MCF 10A (cell line): ENCODE data around the gene SETBP1. TPM values are rescaled to one million over a fixed set of nuclear protein-coding genes. Genes with fewer than 3 reads are reported as not detected.

Source experiments
- BruUV-seq: library from RNA; stranded (reverse); fragments of 400-500 nt; replicated peaks from 2 replicates; lab custom pipeline; 2021; lab: Mats Ljungman, UMichigan
- CTCF ChIA-PET: fragments of 300-600 bp; sonication (Branson Sonifier 250); formaldehyde crosslinking; extraction: SDS; loops from one replicate; lab custom pipeline; 2021; ENCODE audit warnings: antibody characterized with exemption, inconsistent platforms; lab: Yijun Ruan, JAX
- POLR2A ChIA-PET: fragments of 300-600, 350-650 bp; sonication (Branson Sonifier 250); formaldehyde crosslinking; extraction: SDS; loops from one replicate; lab custom pipeline; 2020; ENCODE audit warnings: antibody characterized with exemption, inconsistent platforms; lab: Yijun Ruan, JAX
- DNase-seq: peaks from one replicate; pipeline ENCODE4 v3.0.0-alpha.2; 2018; ENCODE audit not compliant: unreplicated experiment
- H3K27ac Mint-ChIP-seq: one replicate; pipeline ENCODE4 v1.8.0; 2022; ENCODE audit warnings: mild to moderate bottlenecking, low read depth, mixed read lengths; ENCODE audit not compliant: unreplicated experiment
- H3K27me3 Mint-ChIP-seq: one replicate; pipeline ENCODE4 v1.8.0; 2022; ENCODE audit warnings: mixed read lengths; ENCODE audit not compliant: insufficient read depth, unreplicated experiment
- H3K36me3 Mint-ChIP-seq: one replicate; pipeline ENCODE4 v1.8.0; 2022; ENCODE audit warnings: mild to moderate bottlenecking, moderate library complexity, mixed read lengths; ENCODE audit not compliant: insufficient read depth, unreplicated experiment
- H3K4me1 Mint-ChIP-seq: one replicate; pipeline ENCODE4 v1.8.0; 2022; ENCODE audit warnings: mixed read lengths; ENCODE audit not compliant: insufficient read depth, unreplicated experiment
- H3K4me3 Mint-ChIP-seq: one replicate; pipeline ENCODE4 v1.8.0; 2022; ENCODE audit warnings: mild to moderate bottlenecking, moderate library complexity, mixed read lengths; ENCODE audit not compliant: unreplicated experiment
- H3K9me3 Mint-ChIP-seq: one replicate; pipeline ENCODE4 v1.8.0; 2022; ENCODE audit warnings: mixed read lengths; ENCODE audit not compliant: unreplicated experiment
- CTCF ChIP-seq: fragments of 200-600 bp; IDR thresholded peaks from one replicate; pipeline ENCODE4 v1.8.0; 2022; ENCODE audit warnings: antibody characterized with exemption, mild to moderate bottlenecking; ENCODE audit not compliant: unreplicated experiment
- intact Hi-C: fragments of 100-400 bp; cut with micrococcal nuclease; formaldehyde crosslinking; loops from 2 replicates; pipeline ENCODE4 v1.14.1; 2022
- total RNA-seq: library from RNA; stranded (reverse); gene quantifications from 2 replicates; pipeline ENCODE4 v1.2.3, GENCODE V29; 2022

Gene SETBP1
- total RNA-seq, 1 experiment from 2014 or later = 4.8 TPM

- no peaks in the 10 kb centered on the region for H3K27me3 Mint-ChIP-seq
- ChIA-PET CTCF (no interaction called here), POLR2A (no interaction called here)
- no peak for DNase-seq
- intact Hi-C loops = no loop called here
- no peaks in the 10 kb centered on the region for H3K9me3 Mint-ChIP-seq
- H3K27ac Mint-ChIP-seq = no peak overlapping the region
- TF ChIP-seq CTCF = no peak
- BruUV-seq = no TSS peak
- no peaks in the 10 kb centered on the region for H3K4me1 Mint-ChIP-seq
- peaks cover 7% of the 10 kb centered on the region for H3K36me3 Mint-ChIP-seq
- no peak overlapping the region for H3K4me3 Mint-ChIP-seq
Observed at GRCh38 chr18:44871771-44872170, 191.1 kb downstream of the SETBP1 start.

- CTCF ChIA-PET = no interaction called here
- BruUV-seq = no TSS peak
- intact Hi-C loops = no loop called here
- H3K9me3 Mint-ChIP-seq = no peaks in the 10 kb centered on the region
- no peak overlapping the region for H3K4me3 Mint-ChIP-seq
- H3K4me1 Mint-ChIP-seq = no peaks in the 10 kb centered on the region
- DNase-seq = no peak
- H3K36me3 Mint-ChIP-seq = peaks cover 7% of the 10 kb centered on the region
- H3K27ac Mint-ChIP-seq = no peak overlapping the region
- POLR2A ChIA-PET = no interaction called here
- no peak for TF ChIP-seq CTCF
- H3K27me3 Mint-ChIP-seq = no peaks in the 10 kb centered on the region
Observed at GRCh38 chr18:44876024-44876423, 195.3 kb downstream of the SETBP1 start.

- no peaks in the 10 kb centered on the region for H3K9me3 Mint-ChIP-seq
- no peaks in the 10 kb centered on the region for H3K27me3 Mint-ChIP-seq
- POLR2A ChIA-PET = no interaction called here
- TF ChIP-seq CTCF = no peak
- H3K27ac Mint-ChIP-seq = no peak overlapping the region
- H3K4me3 Mint-ChIP-seq = no peak overlapping the region
- H3K36me3 Mint-ChIP-seq = peaks cover 5% of the 10 kb centered on the region
- CTCF ChIA-PET = interaction anchor here (0.6 kb wide), 1 partner anchor 81 kb away, joined by 3 read pairs; no protein-coding TSS in a partner anchor
- BruUV-seq = no TSS peak
- H3K4me1 Mint-ChIP-seq = no peaks in the 10 kb centered on the region
- DNase-seq = no peak
- intact Hi-C loops = no loop called here
Observed at GRCh38 chr18:44876755-44877154, 196.1 kb downstream of the SETBP1 start.

- Mint-ChIP-seq H3K4me3 (no peak overlapping the region), H3K27me3 (no peaks in the 10 kb centered on the region), H3K36me3 (no peaks in the 10 kb centered on the region), H3K9me3 (no peaks in the 10 kb centered on the region), H3K4me1 (no peaks in the 10 kb centered on the region), H3K27ac (no peak overlapping the region)
- intact Hi-C loops = no loop called here
- no TSS peak for BruUV-seq
- ChIA-PET CTCF (no interaction called here), POLR2A (interaction anchor here (0.9 kb wide), 2 partner anchors 9 to 52 kb away, joined by 3 to 5 read pairs; no protein-coding TSS in a partner anchor)
- no peak for TF ChIP-seq CTCF
- no peak for DNase-seq
Observed at GRCh38 chr18:44878335-44878734, 197.6 kb downstream of the SETBP1 start.
